ENCODE measurements around the gene CMIP. TPM values are rescaled to one million over a fixed set of nuclear protein-coding genes. Genes with fewer than 3 reads are reported as not detected.
A peak's percentile ranks its signal among the peaks of the same experiment; 100 is the strongest.

Gene CMIP
- total RNA-seq, 1 donor from 2014 or later: 6.6 TPM

DNA sequence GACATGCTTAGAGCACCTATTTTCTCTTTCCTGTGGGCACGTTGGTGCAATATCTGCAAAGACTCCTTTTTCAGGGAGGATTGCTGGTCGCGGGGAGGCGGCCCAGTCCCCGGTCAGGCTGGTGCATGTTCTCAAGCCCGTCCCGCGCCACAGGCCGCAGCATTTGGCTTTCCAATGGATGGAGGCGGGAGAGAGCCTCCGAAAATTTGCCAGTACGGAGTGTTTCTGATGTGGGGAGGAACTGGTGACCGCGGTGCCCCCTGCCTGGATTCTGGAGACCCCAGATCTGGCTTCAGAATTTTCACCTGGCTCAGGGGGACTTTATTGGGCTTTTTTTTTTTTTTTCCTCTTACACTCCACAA is 2.3 kb downstream of the CMIP start:
- Histone ChIP-seq H3K4me2 (peak overlapping the region; percentile 97), H3K4me3 (peak overlapping the region; percentile 74), H3K9me3 (ENCODE audit: low read depth) (no peaks in the 10 kb centered on the region), H2AFZ (replicated peaks) (no peak overlapping the region), H4K20me1 (ENCODE audit: low read depth) (peaks cover 59% of the 10 kb centered on the region), H3F3A (ENCODE audit: low read depth) (peaks cover 31% of the 10 kb centered on the region), H3K36me3 (no peaks in the 10 kb centered on the region), H3K9ac (no peak overlapping the region), H3K4me1 (peaks cover 32% of the 10 kb centered on the region), H3K27ac (no peak overlapping the region), H3K79me2 (ENCODE audit: low read depth) (peaks cover 69% of the 10 kb centered on the region), H3K27me3 (peaks cover 22% of the 10 kb centered on the region)
- H3K27me3 Mint-ChIP-seq (ENCODE audit: insufficient read depth, low read depth): peaks cover 9% of the 10 kb centered on the region
- peak overlapping the region; percentile 92 for H3K4me3 Mint-ChIP-seq
- H3K4me1 Mint-ChIP-seq: peaks cover 62% of the 10 kb centered on the region
- H3K9me3 Mint-ChIP-seq: no peaks in the 10 kb centered on the region
- no peak for DNase-seq (ENCODE audit: low spot score)
- no peak overlapping the region for H3K27ac Mint-ChIP-seq
- H3K36me3 Mint-ChIP-seq: peaks cover 2% of the 10 kb centered on the region
- no peak for TF ChIP-seq EZH2 (IDR thresholded peaks at IDR 0.05)
- TF ChIP-seq, protein P1, sequence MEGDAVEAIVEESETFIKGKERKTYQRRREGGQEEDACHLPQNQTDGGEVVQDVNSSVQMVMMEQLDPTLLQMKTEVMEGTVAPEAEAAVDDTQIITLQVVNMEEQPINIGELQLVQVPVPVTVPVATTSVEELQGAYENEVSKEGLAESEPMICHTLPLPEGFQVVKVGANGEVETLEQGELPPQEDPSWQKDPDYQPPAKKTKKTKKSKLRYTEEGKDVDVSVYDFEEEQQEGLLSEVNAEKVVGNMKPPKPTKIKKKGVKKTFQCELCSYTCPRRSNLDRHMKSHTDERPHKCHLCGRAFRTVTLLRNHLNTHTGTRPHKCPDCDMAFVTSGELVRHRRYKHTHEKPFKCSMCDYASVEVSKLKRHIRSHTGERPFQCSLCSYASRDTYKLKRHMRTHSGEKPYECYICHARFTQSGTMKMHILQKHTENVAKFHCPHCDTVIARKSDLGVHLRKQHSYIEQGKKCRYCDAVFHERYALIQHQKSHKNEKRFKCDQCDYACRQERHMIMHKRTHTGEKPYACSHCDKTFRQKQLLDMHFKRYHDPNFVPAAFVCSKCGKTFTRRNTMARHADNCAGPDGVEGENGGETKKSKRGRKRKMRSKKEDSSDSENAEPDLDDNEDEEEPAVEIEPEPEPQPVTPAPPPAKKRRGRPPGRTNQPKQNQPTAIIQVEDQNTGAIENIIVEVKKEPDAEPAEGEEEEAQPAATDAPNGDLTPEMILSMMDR (IDR thresholded peaks at IDR 0.05): no peak

DNA sequence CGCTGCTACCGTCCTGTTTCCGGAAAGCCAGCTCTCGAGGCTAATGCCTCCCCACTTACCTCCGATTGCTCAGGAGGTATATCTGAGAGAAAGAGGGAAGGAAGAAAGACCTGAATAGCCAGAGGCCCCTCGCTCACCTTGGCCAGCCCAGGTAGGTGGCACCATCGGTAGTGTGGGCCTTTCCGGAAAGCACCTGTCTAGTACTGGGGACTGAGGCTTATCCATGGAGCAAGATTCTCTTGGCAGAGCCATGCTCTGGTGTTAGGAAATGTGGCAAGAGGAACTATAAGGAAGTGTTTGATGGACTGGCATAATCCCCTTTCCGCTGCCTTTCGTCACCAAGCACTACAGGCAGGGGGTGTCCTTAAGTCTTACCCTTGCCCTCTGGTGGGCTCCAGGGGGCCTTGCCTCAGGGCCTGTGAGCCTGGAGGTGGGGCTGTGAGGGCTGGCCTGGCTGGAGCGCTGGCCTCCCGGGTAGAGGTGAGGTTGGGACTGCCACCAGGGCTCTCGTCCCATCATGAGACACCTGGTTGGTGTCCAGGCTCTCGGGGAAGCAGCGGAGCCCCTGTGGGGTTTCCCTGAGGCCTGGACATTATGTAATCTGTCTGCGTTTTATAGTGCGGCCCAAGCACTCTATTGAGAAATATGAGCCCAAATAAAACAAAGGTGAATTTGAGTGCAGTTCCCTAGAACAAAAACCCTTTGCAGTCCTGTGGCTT is 2.9 kb downstream of the CMIP start:
- Histone ChIP-seq H4K20me1 (ENCODE audit: low read depth) (peaks cover 66% of the 10 kb centered on the region), H3K27ac (no peak overlapping the region), H3K36me3 (no peaks in the 10 kb centered on the region), H2AFZ (replicated peaks) (no peak overlapping the region), H3K9ac (no peak overlapping the region), H3K4me1 (peaks cover 35% of the 10 kb centered on the region), H3F3A (ENCODE audit: low read depth) (peaks cover 31% of the 10 kb centered on the region), H3K4me3 (peak overlapping the region; percentile 74), H3K27me3 (peaks cover 15% of the 10 kb centered on the region), H3K9me3 (ENCODE audit: low read depth) (no peaks in the 10 kb centered on the region), H3K4me2 (peak overlapping the region; percentile 97), H3K79me2 (ENCODE audit: low read depth) (peaks cover 76% of the 10 kb centered on the region)
- H3K9me3 Mint-ChIP-seq: no peaks in the 10 kb centered on the region
- TF ChIP-seq EZH2phosphoT487 (IDR thresholded peaks at IDR 0.05) (no peak), EZH2 (IDR thresholded peaks at IDR 0.05) (no peak)
- TF ChIP-seq, protein P1 (IDR thresholded peaks at IDR 0.05): no peak
- peaks cover 68% of the 10 kb centered on the region for H3K4me1 Mint-ChIP-seq
- peak overlapping the region; percentile 72 for H3K27ac Mint-ChIP-seq
- H3K27me3 Mint-ChIP-seq (ENCODE audit: insufficient read depth, low read depth): peaks cover 9% of the 10 kb centered on the region
- peak; percentile 34 for DNase-seq (ENCODE audit: low spot score)
- H3K4me3 Mint-ChIP-seq: peak overlapping the region; percentile 92
- peaks cover 2% of the 10 kb centered on the region for H3K36me3 Mint-ChIP-seq

DNA sequence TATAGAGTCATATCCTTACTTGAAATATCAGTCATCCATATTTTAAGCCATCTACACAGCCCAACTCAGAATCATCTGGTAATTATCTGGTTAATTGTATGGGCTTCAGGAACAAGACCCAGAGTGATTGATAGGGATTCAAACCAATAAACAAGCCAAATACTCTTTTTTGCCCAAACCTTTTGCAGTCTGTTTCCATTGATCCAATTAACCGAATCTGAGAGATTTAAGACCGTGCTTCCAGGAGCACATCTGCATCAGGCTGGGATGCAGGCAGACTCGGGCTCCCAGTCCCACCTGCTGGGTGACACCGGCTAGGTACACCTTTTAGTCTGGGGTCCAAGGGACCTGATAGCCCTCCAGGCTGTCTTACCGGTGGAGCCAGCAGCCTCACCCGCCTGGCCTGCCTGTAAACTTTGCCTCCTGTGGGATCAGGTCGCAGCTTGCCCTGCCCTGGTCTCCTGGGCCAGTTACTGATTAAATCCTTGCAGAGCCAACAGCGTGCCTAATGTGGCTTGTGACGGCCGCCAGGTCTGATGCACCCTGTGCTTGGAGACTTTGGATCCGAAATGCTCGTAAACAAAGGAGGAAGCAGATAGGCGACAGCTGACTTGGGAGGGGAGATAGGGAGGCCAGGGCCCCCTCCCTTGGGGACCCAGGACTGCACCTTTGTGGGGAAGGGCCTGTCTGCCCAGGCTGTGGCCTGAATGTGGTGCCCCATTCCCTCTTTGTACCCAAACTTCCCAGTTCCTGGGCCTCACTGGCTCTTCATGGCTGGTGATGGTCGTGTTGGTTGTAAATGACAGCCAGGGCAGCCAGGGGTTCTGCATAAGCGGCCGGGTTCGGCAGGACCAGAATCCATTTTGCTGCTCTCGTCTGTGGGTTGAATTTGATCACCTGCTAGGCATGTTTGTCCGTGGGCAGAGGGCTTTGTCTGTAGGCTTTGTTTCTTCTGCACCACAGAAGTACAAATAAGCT is 3.8 kb downstream of the CMIP start:
- H3K4me3 ChIP-seq: peak overlapping the region; percentile 10
- no peak overlapping the region for H3K9ac ChIP-seq
- peaks cover 35% of the 10 kb centered on the region for H3K4me1 ChIP-seq
- H3K27me3 ChIP-seq: peaks cover 8% of the 10 kb centered on the region
- H3K27me3 Mint-ChIP-seq (ENCODE audit: insufficient read depth, low read depth): peaks cover 6% of the 10 kb centered on the region
- H2AFZ ChIP-seq (replicated peaks): no peak overlapping the region
- H3K4me1 Mint-ChIP-seq: peaks cover 72% of the 10 kb centered on the region
- TF ChIP-seq, protein P1 (IDR thresholded peaks at IDR 0.05): no peak
- TF ChIP-seq EZH2phosphoT487 (IDR thresholded peaks at IDR 0.05) (no peak), EZH2 (IDR thresholded peaks at IDR 0.05) (no peak)
- H3K9me3 ChIP-seq (ENCODE audit: low read depth): no peaks in the 10 kb centered on the region
- H3K27ac ChIP-seq: peak overlapping the region; percentile 31
- peaks cover 85% of the 10 kb centered on the region for H3K79me2 ChIP-seq (ENCODE audit: low read depth)
- DNase-seq (ENCODE audit: low spot score): peak; percentile 68
- no peaks in the 10 kb centered on the region for H3K36me3 ChIP-seq
- H3F3A ChIP-seq (ENCODE audit: low read depth): peaks cover 30% of the 10 kb centered on the region
- H3K9me3 Mint-ChIP-seq: no peaks in the 10 kb centered on the region
- H3K27ac Mint-ChIP-seq: peak overlapping the region; percentile 72
- H3K4me3 Mint-ChIP-seq: peak overlapping the region; percentile 78
- H3K4me2 ChIP-seq: peak overlapping the region; percentile 97
- peaks cover 75% of the 10 kb centered on the region for H4K20me1 ChIP-seq (ENCODE audit: low read depth)
- H3K36me3 Mint-ChIP-seq: peaks cover 2% of the 10 kb centered on the region

Data from neural progenitor cell (in vitro differentiated cells).